Mesothelial cell of epicardium (in vitro differentiated cells): ENCODE data around the gene GRK4. TPM values are rescaled to one million over a fixed set of nuclear protein-coding genes. Genes with fewer than 3 reads are reported as not detected.

Source experiments
- DNase-seq, 2 experiments: peaks; one replicate each; pipeline ENCODE4 v3.0.0; 2021; ENCODE audit warnings: low spot score in 2 of 2; ENCODE audit not compliant: unreplicated experiment in 2 of 2
- H3K27ac Mint-ChIP-seq: 2 replicates; pipeline ENCODE4 v1.8.0; 2021; ENCODE audit warnings: mixed read lengths
- H3K27me3 Mint-ChIP-seq: 2 replicates; pipeline ENCODE4 v1.8.0; 2021; ENCODE audit warnings: low read depth, mixed read lengths
- H3K36me3 Mint-ChIP-seq: 2 replicates; pipeline ENCODE4 v1.8.0; 2021; ENCODE audit warnings: mixed read lengths
- H3K4me1 Mint-ChIP-seq: 2 replicates; pipeline ENCODE4 v1.8.0; 2021; ENCODE audit warnings: mixed read lengths
- H3K4me3 Mint-ChIP-seq: 2 replicates; pipeline ENCODE4 v1.8.0; 2021; ENCODE audit warnings: mild to moderate bottlenecking, moderate library complexity, mixed read lengths
- H3K9me3 Mint-ChIP-seq: 2 replicates; pipeline ENCODE4 v1.8.0; 2021; ENCODE audit warnings: mixed read lengths
- CTCF ChIP-seq: fragments of 200-600 bp; sonication (generic); IDR thresholded peaks from one replicate; pipeline ENCODE4 v1.5.0; 2021; ENCODE audit warnings: antibody characterized with exemption; ENCODE audit not compliant: unreplicated experiment
- total RNA-seq: library from RNA; stranded (reverse); gene quantifications from 3 replicates; pipeline ENCODE4 v1.2.1, GENCODE V29; 2021

The GRK4 gene
- total RNA-seq, 1 donor from 2014 or later = 18.4 TPM

GRCh38 chr4:3037957-3038461, 74.6 kb downstream of the GRK4 start:
- Mint-ChIP-seq H3K36me3 (no peaks in the 10 kb centered on the region), H3K9me3 (no peaks in the 10 kb centered on the region), H3K27me3 (no peaks in the 10 kb centered on the region), H3K27ac (no peak overlapping the region), H3K4me1 (peaks cover 15% of the 10 kb centered on the region), H3K4me3 (no peak overlapping the region)
- no peak for TF ChIP-seq CTCF
- no peak for DNase-seq

- Mint-ChIP-seq H3K9me3 (no peaks in the 10 kb centered on the region), H3K4me1 (peaks cover 19% of the 10 kb centered on the region), H3K27me3 (no peaks in the 10 kb centered on the region), H3K36me3 (no peaks in the 10 kb centered on the region), H3K4me3 (no peak overlapping the region), H3K27ac (no peak overlapping the region)
- TF ChIP-seq CTCF = no peak
- no peak for DNase-seq
Measured at GRCh38 chr4:3039706-3040366, 76.5 kb downstream of the GRK4 start.

- H3K36me3 Mint-ChIP-seq = no peaks in the 10 kb centered on the region
- H3K27me3 Mint-ChIP-seq = no peaks in the 10 kb centered on the region
- no peaks in the 10 kb centered on the region for H3K9me3 Mint-ChIP-seq
- TF ChIP-seq CTCF = no peak
- DNase-seq = no peak
- no peak overlapping the region for H3K27ac Mint-ChIP-seq
- no peak overlapping the region for H3K4me3 Mint-ChIP-seq
- H3K4me1 Mint-ChIP-seq = peaks cover 19% of the 10 kb centered on the region
Measured at GRCh38 chr4:3040452-3041191, 77.3 kb downstream of the GRK4 start.

GRCh38 chr4:3041192-3042142, 78.1 kb downstream of the GRK4 start:
- H3K4me1 Mint-ChIP-seq = peaks cover 19% of the 10 kb centered on the region
- no peak for TF ChIP-seq CTCF
- no peak overlapping the region for H3K4me3 Mint-ChIP-seq
- DNase-seq = no peak
- no peak overlapping the region for H3K27ac Mint-ChIP-seq
- H3K27me3 Mint-ChIP-seq = no peaks in the 10 kb centered on the region
- no peaks in the 10 kb centered on the region for H3K36me3 Mint-ChIP-seq
- no peaks in the 10 kb centered on the region for H3K9me3 Mint-ChIP-seq

GRCh38 chr4:3042226-3042625, 78.9 kb downstream of the GRK4 start:
- Mint-ChIP-seq H3K36me3 (no peaks in the 10 kb centered on the region), H3K4me3 (no peak overlapping the region), H3K27me3 (no peaks in the 10 kb centered on the region), H3K9me3 (no peaks in the 10 kb centered on the region), H3K27ac (peak overlapping the region; percentile 14), H3K4me1 (peaks cover 16% of the 10 kb centered on the region)
- TF ChIP-seq CTCF = no peak
- no peak for DNase-seq
